GM21360 (cell line): ENCODE measurements around the gene BIK.
"Not testable (repeated sequence)": the region's sequence is repeated elsewhere in the genome, so short reads cannot be mapped to it uniquely, and the experiment has no call there.

Experiments used
- ATAC-seq: cut with Tn5 transposase; IDR thresholded peaks from one replicate; pipeline ENCODE4 v1.9.1; 2021; ENCODE audit warnings: mild to moderate bottlenecking, moderate library complexity; ENCODE audit not compliant: unreplicated experiment

The BIK gene

DNA sequence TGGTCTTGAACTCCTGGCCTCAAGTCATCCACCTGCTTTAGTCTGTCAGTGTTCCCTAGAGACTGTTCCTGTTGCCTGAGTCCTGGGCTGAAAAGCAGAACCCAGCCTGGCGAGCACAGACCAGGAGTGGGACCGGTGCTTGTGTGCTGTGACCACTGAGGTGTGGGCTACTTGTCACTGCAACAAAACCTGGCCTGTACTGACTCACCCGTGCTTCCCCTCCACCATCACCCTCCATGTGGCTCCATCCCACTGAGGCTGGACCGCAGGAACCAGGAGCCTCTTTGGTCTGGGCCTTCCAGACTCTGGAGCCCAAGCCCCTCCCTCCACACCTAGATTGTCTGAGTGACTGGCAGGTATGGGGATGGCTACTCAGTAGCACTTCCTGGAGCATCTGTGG lies 24.0 kb downstream of the BIK start:
- ATAC-seq = no peak

GRCh38 chr22:43135565-43135964 lies 25.0 kb downstream of the BIK start:
- no peak for ATAC-seq

DNA sequence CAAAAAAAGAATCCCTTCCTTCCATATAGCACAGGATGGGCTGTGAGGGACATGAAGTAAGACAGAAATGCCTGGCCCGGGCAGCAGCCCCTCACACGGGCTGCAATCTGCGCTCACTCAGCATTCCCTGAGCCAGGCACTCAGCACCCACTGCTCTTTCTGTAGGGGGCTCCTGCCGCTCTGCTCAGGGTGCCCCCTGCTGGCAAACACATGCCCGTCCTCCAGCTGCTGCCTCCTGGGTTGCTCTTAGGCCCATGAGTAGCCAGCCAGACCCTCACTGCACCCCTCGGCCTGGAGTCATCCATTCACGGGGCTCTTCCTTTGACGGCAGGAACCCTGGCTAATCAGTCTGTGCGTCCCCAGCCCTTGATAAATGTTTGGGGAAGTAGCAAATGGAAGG lies 25.7 kb downstream of the BIK start:
- ATAC-seq = no peak

DNA sequence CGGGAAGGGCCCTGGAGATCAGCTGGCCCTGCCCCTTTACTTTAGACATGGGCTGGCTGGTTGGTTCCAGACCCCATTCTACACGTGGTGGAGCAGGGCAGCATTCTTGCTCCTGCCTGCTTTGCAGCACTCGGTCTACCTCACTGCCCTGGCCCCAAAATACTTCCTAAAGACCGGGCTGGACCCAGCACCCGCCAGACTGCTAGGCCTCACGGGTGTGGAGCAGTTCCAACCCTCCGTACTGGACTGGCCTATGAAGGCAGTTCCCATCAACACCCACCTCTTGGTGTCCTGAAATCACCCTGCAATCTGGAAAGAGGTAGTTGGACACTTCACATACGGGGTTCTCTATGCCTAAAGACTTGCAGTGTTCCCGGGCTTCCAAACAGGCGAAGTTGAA lies 26.3 kb downstream of the BIK start:
- no peak for ATAC-seq

DNA sequence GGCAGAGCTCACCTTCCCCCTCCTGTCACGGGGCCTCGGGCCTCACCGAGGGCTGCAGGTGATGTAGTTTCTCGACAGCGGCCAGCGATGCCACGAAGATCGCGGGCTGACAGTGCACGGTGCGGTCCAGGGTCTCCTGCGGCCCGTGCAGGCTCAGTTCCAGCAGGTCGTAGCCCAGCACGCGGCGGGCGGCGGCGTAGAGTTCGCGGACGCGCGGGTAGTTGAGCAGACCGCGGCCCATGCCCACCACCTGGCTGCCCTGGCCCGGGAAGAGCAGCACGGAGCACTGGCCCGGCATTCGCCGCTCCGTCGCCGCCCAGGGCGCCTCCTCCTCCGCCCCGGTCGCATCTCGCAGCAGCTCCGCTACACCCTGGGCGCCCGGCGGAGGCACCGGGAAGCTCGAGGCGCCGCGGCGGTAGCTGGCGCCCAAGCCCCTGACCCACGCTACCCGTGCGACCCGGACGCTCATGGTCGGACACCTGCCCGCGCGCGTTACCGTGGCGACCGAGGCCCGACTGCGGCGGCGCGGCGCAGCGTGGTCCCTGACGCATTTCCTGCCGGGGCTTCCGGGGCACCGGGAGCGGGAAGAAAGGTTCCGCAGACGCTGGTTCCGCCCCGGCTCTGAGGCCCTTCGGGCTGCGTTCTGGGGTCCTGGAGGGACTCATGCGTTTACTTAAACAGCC lies 32.5 kb downstream of the BIK start, which contains the start of gene MCAT:
Gene MCAT, minus strand, starts transcription at position 519 of the 683 bp plus-strand sequence. Its CDS starts 50 bp downstream, at position 469.
- ATAC-seq = peak; percentile 58

DNA sequence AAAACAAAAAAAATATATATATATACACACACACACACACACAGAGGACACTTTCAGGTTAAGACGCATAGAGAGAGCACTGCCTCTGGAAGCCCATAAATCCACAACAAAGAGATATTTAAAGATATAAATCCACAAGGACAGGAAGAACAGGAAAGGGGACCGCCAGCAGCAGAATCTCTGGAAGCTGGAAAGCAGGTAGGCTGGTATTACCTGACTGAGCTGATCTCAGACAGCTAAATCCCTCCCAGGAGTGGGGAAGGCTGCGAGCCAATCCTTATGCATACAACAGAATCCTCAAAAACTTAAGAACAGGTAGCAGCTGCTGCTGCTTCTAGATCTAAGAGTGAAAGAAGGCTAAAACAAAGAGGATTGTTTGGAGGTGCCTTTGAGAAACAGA lies 34.4 kb downstream of the BIK start:
- no peak for ATAC-seq

DNA sequence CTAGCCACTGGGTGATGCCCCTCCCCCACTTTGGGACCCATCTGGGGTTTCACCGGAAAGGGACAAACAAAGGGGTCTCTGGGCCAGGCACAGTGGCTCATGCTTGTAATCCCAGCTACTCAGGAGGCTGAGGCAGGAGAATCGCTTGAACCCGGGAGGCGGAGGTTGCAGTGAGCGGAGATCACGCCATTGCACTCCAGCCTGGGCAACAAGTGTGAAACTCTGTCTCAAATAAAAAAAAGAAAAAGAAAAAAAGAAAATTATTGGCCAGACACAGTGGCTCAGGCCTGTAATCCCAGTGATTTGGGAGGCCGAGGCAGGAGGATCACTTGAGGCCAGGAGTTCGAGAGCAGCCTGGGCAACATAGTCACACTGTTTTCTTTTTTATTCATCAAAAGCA lies 34.8 kb downstream of the BIK start:
- ATAC-seq = not testable (repeated sequence)

GRCh38 chr22:43146332-43146731 lies 35.8 kb downstream of the BIK start:
- not testable (repeated sequence) for ATAC-seq

DNA sequence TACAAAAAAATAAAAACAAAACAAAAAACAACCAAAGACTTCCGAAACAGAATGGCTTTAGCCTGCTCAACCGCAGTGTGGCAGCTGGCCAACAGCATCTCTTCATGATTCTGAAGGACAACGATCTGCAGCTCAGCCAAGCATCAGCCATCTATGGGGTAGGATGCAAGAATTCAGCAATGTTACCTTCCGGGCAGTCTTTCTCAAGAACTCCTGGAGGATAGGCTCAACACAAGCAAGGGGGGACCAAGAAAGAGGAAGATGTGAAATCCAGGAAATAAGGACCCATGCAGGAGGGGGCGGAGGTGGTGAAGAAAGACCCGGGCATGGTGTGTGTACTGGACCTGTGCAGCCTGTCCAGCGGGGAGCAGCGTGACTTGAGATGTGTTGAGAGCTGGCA lies 37.3 kb downstream of the BIK start:
- ATAC-seq = no peak

DNA sequence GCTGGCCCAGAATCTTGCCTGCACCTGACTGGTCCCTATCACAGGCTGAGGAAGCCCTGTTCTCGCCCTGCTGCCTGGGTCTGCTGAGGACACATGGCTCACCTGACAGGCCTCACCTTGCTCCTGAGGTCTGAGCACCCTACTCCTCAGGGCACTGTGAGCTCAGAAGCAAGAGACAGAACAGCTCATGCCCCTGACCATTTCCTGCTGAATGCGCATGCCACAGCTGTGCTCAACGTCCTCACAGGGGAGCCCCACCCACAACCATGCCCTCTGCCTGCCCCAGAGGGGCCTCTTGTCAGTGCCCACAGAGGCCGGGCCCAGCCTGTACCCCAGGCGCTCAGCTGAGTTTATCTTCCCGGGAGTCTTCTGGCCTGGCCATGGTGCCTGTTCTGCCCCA lies 38.0 kb downstream of the BIK start:
- ATAC-seq = no peak

DNA sequence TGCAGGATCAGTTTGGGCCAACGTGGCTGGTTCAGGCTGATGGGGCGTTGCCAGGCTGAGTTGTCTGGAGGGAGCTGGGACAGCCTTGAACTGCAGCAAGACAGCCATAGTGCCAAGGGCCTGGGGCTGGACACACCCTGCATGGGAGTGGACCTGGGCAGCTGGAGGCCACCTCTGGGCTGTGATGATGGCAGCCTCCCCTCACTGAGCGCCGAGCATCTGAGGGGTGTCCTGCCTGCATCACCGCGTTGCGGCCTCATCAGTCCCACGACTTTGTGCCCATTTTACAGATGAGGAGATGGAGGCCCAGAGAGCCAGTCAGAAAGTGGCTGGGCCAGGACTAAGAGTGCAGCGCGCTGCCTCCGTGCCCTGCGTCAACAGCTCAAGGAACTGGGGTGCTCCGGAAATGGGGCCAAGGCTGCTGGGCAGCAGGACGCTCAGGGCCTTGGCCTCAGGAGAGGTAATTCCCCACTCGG lies 40.2 kb downstream of the BIK start:
- ATAC-seq = no peak

DNA sequence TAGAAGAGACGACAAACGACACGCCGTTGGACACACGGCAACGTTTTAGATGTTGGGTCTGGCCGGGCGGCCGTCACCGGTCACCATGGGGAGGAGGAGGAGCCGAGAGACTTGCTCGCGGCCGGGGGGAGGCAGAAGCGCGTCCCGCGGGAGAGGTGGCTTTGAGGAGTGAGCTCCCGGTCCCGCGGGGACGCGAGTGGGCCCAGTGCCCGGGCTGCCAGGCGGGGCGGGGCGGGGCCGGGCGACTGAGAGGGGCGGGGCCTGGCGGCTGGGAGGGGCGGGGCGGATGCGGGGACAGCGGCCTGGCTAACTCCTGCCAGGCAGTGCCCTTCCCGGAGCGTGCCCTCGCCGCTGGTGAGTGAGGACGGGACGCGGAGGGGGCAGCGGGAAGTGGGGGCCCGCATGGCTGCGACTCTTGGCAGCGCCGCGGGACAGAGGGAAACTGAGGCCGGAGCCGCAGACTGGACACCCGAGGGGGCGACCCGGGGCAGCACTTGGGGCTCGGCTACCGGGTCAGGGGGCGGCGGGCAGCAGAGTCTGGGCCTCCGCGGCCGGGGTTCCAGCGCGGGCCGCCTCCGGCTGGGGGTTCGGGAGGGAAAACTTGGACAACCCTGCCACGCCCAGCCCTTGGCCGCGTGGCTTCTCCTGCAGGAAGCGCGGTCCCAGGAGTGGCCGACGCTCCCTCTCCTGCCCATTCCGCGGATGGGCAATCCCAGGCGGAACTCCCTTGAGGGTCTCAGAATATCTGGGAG lies 40.9 kb downstream of the BIK start, which contains the start of gene TSPO:
Gene TSPO, plus strand, starts transcription at position 309 of the 752 bp plus-strand sequence. CDS start 7,680 bp downstream, outside the sequence.
- ATAC-seq = no peak

DNA sequence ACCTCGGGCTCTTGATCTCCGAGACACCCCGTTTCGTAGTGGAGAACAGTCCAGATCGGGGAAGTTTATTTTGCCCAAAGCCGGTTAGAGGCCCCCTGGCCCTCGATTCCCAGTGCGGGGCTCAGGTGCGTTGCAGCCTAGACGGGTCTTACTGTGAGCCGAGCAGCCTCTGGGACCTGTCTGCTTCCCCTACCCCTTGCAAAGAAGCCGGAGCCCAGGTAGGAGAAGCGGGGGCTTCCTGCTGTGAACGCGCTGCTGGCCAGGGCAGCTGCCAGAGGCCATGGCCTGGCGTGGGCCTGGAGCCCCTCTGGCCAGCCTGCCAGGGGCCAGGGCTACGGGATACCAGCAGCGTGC lies 41.4 kb downstream of the BIK start:
- no peak for ATAC-seq

DNA sequence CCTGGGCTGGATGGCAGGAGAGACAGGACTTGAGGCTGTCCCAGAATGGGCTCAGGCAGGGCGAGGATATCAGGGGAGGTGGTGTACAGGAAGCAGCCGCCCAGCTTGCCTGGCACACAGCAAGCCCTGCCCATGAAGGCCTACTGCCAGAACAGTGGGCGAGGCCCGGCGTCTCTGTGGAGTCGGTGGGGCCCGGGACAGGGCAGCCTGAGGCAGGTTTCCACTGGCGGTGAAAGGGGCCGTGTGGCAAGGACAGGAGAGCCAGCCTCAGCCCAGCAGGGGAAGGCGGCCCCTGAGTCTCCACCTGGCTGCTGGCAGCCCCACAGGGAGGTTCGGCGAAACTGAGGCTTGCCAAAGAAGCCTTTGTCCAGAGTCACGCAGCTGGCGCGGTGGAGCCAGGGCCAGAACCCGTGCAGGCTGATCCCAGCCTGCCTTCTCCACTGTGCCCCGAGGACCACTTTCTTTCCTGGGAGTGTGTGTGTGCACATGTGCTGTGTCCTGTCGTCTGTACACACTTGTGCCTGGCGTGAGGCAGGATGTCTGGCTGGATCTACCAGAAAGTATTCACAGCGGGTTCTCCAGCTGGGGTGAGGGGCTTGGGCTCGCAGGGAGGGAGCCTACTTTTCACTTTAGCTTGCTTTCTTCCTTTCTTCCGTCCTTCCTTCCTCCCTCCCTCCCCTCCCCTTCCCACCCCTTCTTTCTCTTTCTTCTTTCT lies 42.0 kb downstream of the BIK start:
- ATAC-seq = no peak

DNA sequence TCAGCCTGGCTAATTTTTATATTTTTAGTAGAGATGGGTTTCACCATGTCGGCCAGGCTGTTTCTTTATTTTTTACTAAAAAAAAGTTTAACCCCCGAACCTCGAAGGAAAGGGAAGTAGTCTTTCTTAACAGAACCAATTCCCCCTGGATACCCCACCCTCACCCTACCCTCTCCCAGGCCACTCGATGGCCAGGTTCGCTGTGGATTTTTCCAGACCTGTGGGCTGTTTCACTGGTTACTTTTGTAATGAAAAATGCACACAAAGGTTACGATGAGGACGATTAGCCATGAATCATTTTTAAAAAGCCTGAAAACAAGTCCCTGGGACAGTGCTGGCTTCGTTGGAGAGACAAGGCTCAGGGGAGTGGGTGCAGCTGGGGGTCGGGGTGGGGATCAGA lies 43.3 kb downstream of the BIK start:
- ATAC-seq = no peak

- no peak for ATAC-seq
Observed at GRCh38 chr22:43154887-43155536, 44.5 kb downstream of the BIK start.

GRCh38 chr22:43155789-43156188 lies 45.2 kb downstream of the BIK start:
- no peak for ATAC-seq

GRCh38 chr22:43156413-43156812 lies 45.9 kb downstream of the BIK start:
- no peak for ATAC-seq

GRCh38 chr22:43157874-43158546 lies 47.5 kb downstream of the BIK start:
- ATAC-seq = no peak

GRCh38 chr22:43158778-43159483 lies 48.4 kb downstream of the BIK start:
- ATAC-seq = no peak
